WTC11 (cell line): ENCODE results near the gene HCFC2. TPM values are rescaled to one million over a fixed set of nuclear protein-coding genes. Genes with fewer than 3 reads are reported as not detected.

ENCODE experiments used
- ATAC-seq: fragments of 200-7000 bp; cut with Tn5 transposase; 2 replicates; pipeline ENCODE4 v1.10.0; 2021; ENCODE audit warnings: mild to moderate bottlenecking, moderate library complexity
- CTCF ChIA-PET: fragments of 300-600 bp; sonication (Branson Sonifier 250); formaldehyde crosslinking; loops from one replicate; lab custom pipeline; 2021; ENCODE audit warnings: antibody characterized with exemption; lab: Charles Lee
- POLR2A ChIA-PET: fragments of 350-600 bp; sonication (Branson Sonifier 250); formaldehyde crosslinking; loops from one replicate; lab custom pipeline; 2021; ENCODE audit warnings: antibody characterized with exemption; lab: Charles Lee
- DNase-seq: peaks from one replicate; pipeline ENCODE4 v3.0.0; 2021; ENCODE audit warnings: low spot score
- H3K27ac Mint-ChIP-seq: 2 replicates; pipeline ENCODE4 v1.8.0; 2021; ENCODE audit warnings: mixed read lengths
- H3K27me3 Mint-ChIP-seq: 2 replicates; pipeline ENCODE4 v1.8.0; 2021; ENCODE audit warnings: low read depth, mild to moderate bottlenecking, moderate library complexity, mixed read lengths
- H3K36me3 Mint-ChIP-seq: 2 replicates; pipeline ENCODE4 v1.8.0; 2021; ENCODE audit warnings: mixed read lengths
- H3K4me1 Mint-ChIP-seq: 2 replicates; pipeline ENCODE4 v1.8.0; 2022; ENCODE audit warnings: mixed read lengths
- H3K4me3 Mint-ChIP-seq: 2 replicates; pipeline ENCODE4 v1.8.0; 2021; ENCODE audit warnings: mild to moderate bottlenecking, moderate library complexity, mixed read lengths
- H3K9me3 Mint-ChIP-seq: 2 replicates; pipeline ENCODE4 v1.8.0; 2021; ENCODE audit warnings: mixed read lengths
- ATF3 ChIP-seq: sonication (generic); formaldehyde crosslinking; conservative IDR thresholded peaks from 2 replicates; pipeline ENCODE4 v1.8.1; 2022; ENCODE audit warnings: mild to moderate bottlenecking, missing genetic modification reagents
- CBFB ChIP-seq: sonication (generic); formaldehyde crosslinking; IDR thresholded peaks from 2 replicates; pipeline ENCODE4 v1.8.1; 2022; ENCODE audit warnings: mild to moderate bottlenecking, low read depth, missing genetic modification reagents
- GRHL2 ChIP-seq: fragments of 250-450 bp; sonication (Bioruptor Pico); IDR thresholded peaks from 2 replicates; pipeline ENCODE4 v1.8.0; 2022; ENCODE audit warnings: mild to moderate bottlenecking, moderate library complexity; ENCODE audit not compliant: insufficient replicate concordance, severe bottlenecking
- GTF2I ChIP-seq: fragments of 250-450 bp; sonication (Bioruptor Pico); conservative IDR thresholded peaks from 2 replicates; pipeline ENCODE4 v1.4.0; 2021; ENCODE audit warnings: mild to moderate bottlenecking
- JUN ChIP-seq: sonication (generic); formaldehyde crosslinking; IDR thresholded peaks from 2 replicates; pipeline ENCODE4 v1.8.0; 2023; ENCODE audit warnings: mild to moderate bottlenecking, missing genetic modification reagents
- MAX ChIP-seq: sonication (generic); formaldehyde crosslinking; IDR thresholded peaks from 2 replicates; pipeline ENCODE4 v1.8.0; 2022; ENCODE audit warnings: mild to moderate bottlenecking, missing genetic modification reagents
- MXD4 ChIP-seq: fragments of 250-450 bp; sonication (Bioruptor Pico); IDR thresholded peaks from 2 replicates; pipeline ENCODE4 v1.8.0; 2021; ENCODE audit warnings: mild to moderate bottlenecking, moderate library complexity, borderline replicate concordance
- ZBTB43 ChIP-seq: sonication (generic); formaldehyde crosslinking; IDR thresholded peaks from 2 replicates; pipeline ENCODE4 v1.8.1; 2023; ENCODE audit warnings: mild to moderate bottlenecking, missing genetic modification reagents
- ZNF232 ChIP-seq: sonication (generic); formaldehyde crosslinking; IDR thresholded peaks from 2 replicates; pipeline ENCODE4 v1.8.0; 2022; ENCODE audit warnings: mild to moderate bottlenecking, missing genetic modification reagents
- ZNF263 ChIP-seq: sonication (generic); formaldehyde crosslinking; IDR thresholded peaks from 2 replicates; pipeline ENCODE4 v1.8.1; 2022; ENCODE audit warnings: low read depth, mild to moderate bottlenecking, moderate library complexity, missing genetic modification reagents
- ZNF281 ChIP-seq: sonication (generic); formaldehyde crosslinking; IDR thresholded peaks from 2 replicates; pipeline ENCODE4 v1.8.0; 2023; ENCODE audit warnings: mild to moderate bottlenecking, missing genetic modification reagents
- ZNF671 ChIP-seq: fragments of 250-450 bp; sonication (Bioruptor Pico); IDR thresholded peaks from 2 replicates; pipeline ENCODE4 v1.8.0; 2021; ENCODE audit warnings: mild to moderate bottlenecking
- total RNA-seq: library from RNA; stranded (reverse); gene quantifications from 3 replicates; pipeline ENCODE4 v1.2.3, GENCODE V29; 2021
- TF ChIP-seq, protein P1 (sequence below): sonication (generic); formaldehyde crosslinking; IDR thresholded peaks from 2 replicates; pipeline ENCODE4 v1.8.1; 2023; ENCODE audit warnings: mild to moderate bottlenecking, missing genetic modification reagents, moderate library complexity
- TF ChIP-seq, protein P2 (sequence below): sonication (generic); formaldehyde crosslinking; IDR thresholded peaks from 2 replicates; pipeline ENCODE4 v1.8.0; 2022; ENCODE audit warnings: mild to moderate bottlenecking, missing genetic modification reagents
- TF ChIP-seq, protein P3 (sequence below): sonication (generic); formaldehyde crosslinking; IDR thresholded peaks from 2 replicates; pipeline ENCODE4 v1.8.1; 2023; ENCODE audit warnings: mild to moderate bottlenecking, missing genetic modification reagents, moderate library complexity
- TF ChIP-seq, protein P4 (sequence below): fragments of 250-450 bp; sonication (Bioruptor Pico); IDR thresholded peaks from 2 replicates; pipeline ENCODE4 v1.9.0; 2021; ENCODE audit warnings: mild to moderate bottlenecking, borderline replicate concordance
- TF ChIP-seq, protein P5 (sequence below): sonication (generic); formaldehyde crosslinking; conservative IDR thresholded peaks from 2 replicates; pipeline ENCODE4 v1.8.1; 2023; ENCODE audit warnings: mild to moderate bottlenecking, low read depth, missing genetic modification reagents, moderate library complexity

Gene HCFC2
- total RNA-seq, 1 experiment from 2014 or later = 1.6 TPM

GRCh38 chr12:104048811-104049210, 15.5 kb upstream of the HCFC2 start:
- ChIA-PET POLR2A (no interaction called here), CTCF (interaction anchor here (0.8 to 1.4 kb wide), 2 partner anchors 9 to 18 kb away, joined by 3 to 4 read pairs; no protein-coding TSS in a partner anchor)
- H3K9me3 Mint-ChIP-seq = no peaks in the 10 kb centered on the region
- peaks cover 17% of the 10 kb centered on the region for H3K27me3 Mint-ChIP-seq
- H3K4me1 Mint-ChIP-seq = peaks cover 13% of the 10 kb centered on the region
- H3K4me3 Mint-ChIP-seq = peak overlapping the region; percentile 82
- H3K27ac Mint-ChIP-seq = no peak overlapping the region
- H3K36me3 Mint-ChIP-seq = no peaks in the 10 kb centered on the region
- no peak for DNase-seq
- no peak for TF ChIP-seq ZBTB43 (CRISPR knock-in tag)
- ATAC-seq = no peak

DNA sequence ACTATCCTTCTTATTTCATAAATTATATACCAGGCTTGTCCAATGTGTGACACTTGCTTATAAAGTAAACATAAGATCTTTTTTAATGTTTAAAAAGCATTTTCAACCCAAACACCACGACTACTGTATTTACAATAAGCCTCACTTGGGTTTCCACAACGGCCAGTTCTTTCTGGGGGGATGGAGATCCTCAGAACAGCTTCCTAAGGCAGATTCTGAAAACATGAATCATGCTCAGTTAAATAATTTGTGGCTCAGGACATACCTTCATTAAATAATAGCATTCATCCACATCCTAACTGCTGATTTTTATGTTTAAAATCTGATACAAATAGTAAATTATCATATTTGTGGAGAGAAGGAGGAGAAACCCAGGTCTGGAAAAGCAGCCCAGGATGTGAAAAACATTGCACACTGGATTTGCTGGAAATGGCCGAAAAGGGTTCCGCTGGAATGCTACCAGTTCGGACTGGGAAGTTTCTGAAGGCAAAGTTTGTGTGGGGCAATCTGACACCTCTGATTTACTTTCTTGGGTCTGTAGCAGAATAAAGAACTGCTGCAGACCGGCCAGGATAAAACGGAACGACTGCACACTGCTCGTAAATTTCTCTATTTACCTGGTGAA, 14.9 kb upstream of the HCFC2 start:
- H3K27me3 Mint-ChIP-seq = peaks cover 17% of the 10 kb centered on the region
- no peak for DNase-seq
- ChIA-PET CTCF (interaction anchor here (0.8 to 1.7 kb wide), 3 partner anchors 9 to 60 kb away, joined by 3 to 10 read pairs (median 4); no protein-coding TSS in a partner anchor), POLR2A (interaction anchor here (0.6 to 1.7 kb wide), 2 partner anchors 15 to 36 kb away, joined by 3 to 5 read pairs; partner anchors contain the start of gene HCFC2)
- H3K4me3 Mint-ChIP-seq = peak overlapping the region; percentile 82
- no peaks in the 10 kb centered on the region for H3K9me3 Mint-ChIP-seq
- ATAC-seq = no peak; the same call in 1 of the 2 replicates
- H3K4me1 Mint-ChIP-seq = peaks cover 13% of the 10 kb centered on the region
- no peaks in the 10 kb centered on the region for H3K36me3 Mint-ChIP-seq
- peak overlapping the region; percentile 80 for H3K27ac Mint-ChIP-seq
- TF ChIP-seq GRHL2 (CRISPR knock-in tag) (no peak), CBFB (no peak), ZNF281 (CRISPR knock-in tag) (no peak), ZNF232 (CRISPR knock-in tag) (no peak), MAX (CRISPR knock-in tag) (no peak), ZNF263 (CRISPR knock-in tag) (no peak), ATF3 (CRISPR knock-in tag) (no peak), JUN (CRISPR knock-in tag) (no peak), GTF2I (CRISPR knock-in tag) (no peak), ZNF671 (CRISPR knock-in tag) (no peak), MXD4 (no peak)
- TF ChIP-seq, protein P1, sequence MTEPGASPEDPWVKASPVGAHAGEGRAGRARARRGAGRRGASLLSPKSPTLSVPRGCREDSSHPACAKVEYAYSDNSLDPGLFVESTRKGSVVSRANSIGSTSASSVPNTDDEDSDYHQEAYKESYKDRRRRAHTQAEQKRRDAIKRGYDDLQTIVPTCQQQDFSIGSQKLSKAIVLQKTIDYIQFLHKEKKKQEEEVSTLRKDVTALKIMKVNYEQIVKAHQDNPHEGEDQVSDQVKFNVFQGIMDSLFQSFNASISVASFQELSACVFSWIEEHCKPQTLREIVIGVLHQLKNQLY (CRISPR knock-in tag) = no peak
- TF ChIP-seq, protein P2, sequence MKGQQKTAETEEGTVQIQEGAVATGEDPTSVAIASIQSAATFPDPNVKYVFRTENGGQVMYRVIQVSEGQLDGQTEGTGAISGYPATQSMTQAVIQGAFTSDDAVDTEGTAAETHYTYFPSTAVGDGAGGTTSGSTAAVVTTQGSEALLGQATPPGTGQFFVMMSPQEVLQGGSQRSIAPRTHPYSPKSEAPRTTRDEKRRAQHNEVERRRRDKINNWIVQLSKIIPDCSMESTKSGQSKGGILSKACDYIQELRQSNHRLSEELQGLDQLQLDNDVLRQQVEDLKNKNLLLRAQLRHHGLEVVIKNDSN (CRISPR knock-in tag) = no peak
- TF ChIP-seq, protein P3, sequence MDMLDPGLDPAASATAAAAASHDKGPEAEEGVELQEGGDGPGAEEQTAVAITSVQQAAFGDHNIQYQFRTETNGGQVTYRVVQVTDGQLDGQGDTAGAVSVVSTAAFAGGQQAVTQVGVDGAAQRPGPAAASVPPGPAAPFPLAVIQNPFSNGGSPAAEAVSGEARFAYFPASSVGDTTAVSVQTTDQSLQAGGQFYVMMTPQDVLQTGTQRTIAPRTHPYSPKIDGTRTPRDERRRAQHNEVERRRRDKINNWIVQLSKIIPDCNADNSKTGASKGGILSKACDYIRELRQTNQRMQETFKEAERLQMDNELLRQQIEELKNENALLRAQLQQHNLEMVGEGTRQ = no peak
- TF ChIP-seq, protein P4, sequence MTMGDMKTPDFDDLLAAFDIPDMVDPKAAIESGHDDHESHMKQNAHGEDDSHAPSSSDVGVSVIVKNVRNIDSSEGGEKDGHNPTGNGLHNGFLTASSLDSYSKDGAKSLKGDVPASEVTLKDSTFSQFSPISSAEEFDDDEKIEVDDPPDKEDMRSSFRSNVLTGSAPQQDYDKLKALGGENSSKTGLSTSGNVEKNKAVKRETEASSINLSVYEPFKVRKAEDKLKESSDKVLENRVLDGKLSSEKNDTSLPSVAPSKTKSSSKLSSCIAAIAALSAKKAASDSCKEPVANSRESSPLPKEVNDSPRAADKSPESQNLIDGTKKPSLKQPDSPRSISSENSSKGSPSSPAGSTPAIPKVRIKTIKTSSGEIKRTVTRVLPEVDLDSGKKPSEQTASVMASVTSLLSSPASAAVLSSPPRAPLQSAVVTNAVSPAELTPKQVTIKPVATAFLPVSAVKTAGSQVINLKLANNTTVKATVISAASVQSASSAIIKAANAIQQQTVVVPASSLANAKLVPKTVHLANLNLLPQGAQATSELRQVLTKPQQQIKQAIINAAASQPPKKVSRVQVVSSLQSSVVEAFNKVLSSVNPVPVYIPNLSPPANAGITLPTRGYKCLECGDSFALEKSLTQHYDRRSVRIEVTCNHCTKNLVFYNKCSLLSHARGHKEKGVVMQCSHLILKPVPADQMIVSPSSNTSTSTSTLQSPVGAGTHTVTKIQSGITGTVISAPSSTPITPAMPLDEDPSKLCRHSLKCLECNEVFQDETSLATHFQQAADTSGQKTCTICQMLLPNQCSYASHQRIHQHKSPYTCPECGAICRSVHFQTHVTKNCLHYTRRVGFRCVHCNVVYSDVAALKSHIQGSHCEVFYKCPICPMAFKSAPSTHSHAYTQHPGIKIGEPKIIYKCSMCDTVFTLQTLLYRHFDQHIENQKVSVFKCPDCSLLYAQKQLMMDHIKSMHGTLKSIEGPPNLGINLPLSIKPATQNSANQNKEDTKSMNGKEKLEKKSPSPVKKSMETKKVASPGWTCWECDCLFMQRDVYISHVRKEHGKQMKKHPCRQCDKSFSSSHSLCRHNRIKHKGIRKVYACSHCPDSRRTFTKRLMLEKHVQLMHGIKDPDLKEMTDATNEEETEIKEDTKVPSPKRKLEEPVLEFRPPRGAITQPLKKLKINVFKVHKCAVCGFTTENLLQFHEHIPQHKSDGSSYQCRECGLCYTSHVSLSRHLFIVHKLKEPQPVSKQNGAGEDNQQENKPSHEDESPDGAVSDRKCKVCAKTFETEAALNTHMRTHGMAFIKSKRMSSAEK (CRISPR knock-in tag) = no peak
- TF ChIP-seq, protein P5, sequence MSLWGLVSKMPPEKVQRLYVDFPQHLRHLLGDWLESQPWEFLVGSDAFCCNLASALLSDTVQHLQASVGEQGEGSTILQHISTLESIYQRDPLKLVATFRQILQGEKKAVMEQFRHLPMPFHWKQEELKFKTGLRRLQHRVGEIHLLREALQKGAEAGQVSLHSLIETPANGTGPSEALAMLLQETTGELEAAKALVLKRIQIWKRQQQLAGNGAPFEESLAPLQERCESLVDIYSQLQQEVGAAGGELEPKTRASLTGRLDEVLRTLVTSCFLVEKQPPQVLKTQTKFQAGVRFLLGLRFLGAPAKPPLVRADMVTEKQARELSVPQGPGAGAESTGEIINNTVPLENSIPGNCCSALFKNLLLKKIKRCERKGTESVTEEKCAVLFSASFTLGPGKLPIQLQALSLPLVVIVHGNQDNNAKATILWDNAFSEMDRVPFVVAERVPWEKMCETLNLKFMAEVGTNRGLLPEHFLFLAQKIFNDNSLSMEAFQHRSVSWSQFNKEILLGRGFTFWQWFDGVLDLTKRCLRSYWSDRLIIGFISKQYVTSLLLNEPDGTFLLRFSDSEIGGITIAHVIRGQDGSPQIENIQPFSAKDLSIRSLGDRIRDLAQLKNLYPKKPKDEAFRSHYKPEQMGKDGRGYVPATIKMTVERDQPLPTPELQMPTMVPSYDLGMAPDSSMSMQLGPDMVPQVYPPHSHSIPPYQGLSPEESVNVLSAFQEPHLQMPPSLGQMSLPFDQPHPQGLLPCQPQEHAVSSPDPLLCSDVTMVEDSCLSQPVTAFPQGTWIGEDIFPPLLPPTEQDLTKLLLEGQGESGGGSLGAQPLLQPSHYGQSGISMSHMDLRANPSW = no peak
